Adrenal gland (tissue), 5 donors: ENCODE data around the gene PRKAR2A.
"Not testable (repeated sequence)": the region's sequence is repeated elsewhere in the genome, so short reads cannot be mapped to it uniquely, and the experiment has no call there.

Experiments used
- CTCF ChIP-seq, 6 experiments: fragments of 450-650 bp in 4 of 6; fragments of 200-600 bp in 2 of 6; sonication (generic) in 1 of 6; IDR thresholded peaks; 1 replicate in 5 of 6; 2 replicates in 1 of 6; pipeline versions ENCODE4 v1.5.1 to v1.8.0; 2016 to 2021; ENCODE audit warnings: antibody characterized with exemption in 6 of 6, mild to moderate bottlenecking in 2 of 6, moderate library complexity in 1 of 6
- POLR2A ChIP-seq, 2 donors: fragments of 450-650 bp; IDR thresholded peaks; one replicate each; pipeline ENCODE4 v1.6.1; 2017; ENCODE audit warnings: antibody characterized with exemption in 2 of 2, mild to moderate bottlenecking in 2 of 2, moderate library complexity in 1 of 2
- donor health status: DM: no; HTN: no; CAD: no.

- not testable (repeated sequence) for TF ChIP-seq CTCF, POLR2A (IDR thresholded peaks at IDR 0.05)
Observed at GRCh38 chr3:48734541-48734940, 113.1 kb downstream of the PRKAR2A start.
